HepG2 (cell line): Measurements from ENCODE around the gene CDH1. TPM values are rescaled to one million over a fixed set of nuclear protein-coding genes. Genes with fewer than 3 reads are reported as not detected.

Source experiments
- FLYWCH1 ChIP-seq: sonication (generic); formaldehyde crosslinking; IDR thresholded peaks from 2 replicates; pipeline ENCODE4 v1.8.1; 2023; ENCODE audit warnings: mild to moderate bottlenecking, missing genetic modification reagents
- FOXP1 ChIP-seq, 2 experiments: fragments of 450-650 bp in 1 of 2; IDR thresholded peaks; 2 replicates each; pipeline ENCODE4 v1.6.1; 2017 to 2018; ENCODE audit warnings: antibody characterized with exemption in 1 of 2
- HDAC6 ChIP-seq: fragments of 200-600 bp; sonication (generic); IDR thresholded peaks from 2 replicates; pipeline ENCODE4 v1.7.0; 2017; ENCODE audit warnings: mild to moderate bottlenecking, antibody characterized with exemption, low read length, low read depth
- HNRNPH1 ChIP-seq: fragments of 200-400 bp; formaldehyde crosslinking; optimal IDR thresholded peaks from 2 replicates; pipeline ENCODE3; 2017; ENCODE audit warnings: mild to moderate bottlenecking, low read depth, low read length
- MTA1 ChIP-seq: sonication (generic); formaldehyde crosslinking; IDR thresholded peaks from 2 replicates; pipeline ENCODE4 v1.4.0; 2020; ENCODE audit warnings: missing genetic modification reagents, mild to moderate bottlenecking, borderline replicate concordance
- MTF1 ChIP-seq: sonication (generic); formaldehyde crosslinking; IDR thresholded peaks from 2 replicates; pipeline ENCODE4 v1.5.0; 2020; ENCODE audit warnings: missing genetic modification reagents
- PITX1 ChIP-seq: sonication (generic); formaldehyde crosslinking; IDR thresholded peaks from 2 replicates; pipeline ENCODE4 v1.5.1; 2020; ENCODE audit warnings: mild to moderate bottlenecking, missing genetic modification reagents
- SPEN ChIP-seq: sonication (generic); formaldehyde crosslinking; IDR thresholded peaks from 2 replicates; pipeline ENCODE4 v1.5.1; 2020; ENCODE audit warnings: low read depth, mild to moderate bottlenecking, missing genetic modification reagents
- SUZ12 ChIP-seq: fragments of 150-350 bp; IDR thresholded peaks from 2 replicates; pipeline ENCODE4 v1.6.1; 2014; ENCODE audit warnings: low read depth, low read length
- ZKSCAN1 ChIP-seq: fragments of 150-350 bp; IDR thresholded peaks from 2 replicates; pipeline ENCODE4 v1.6.1; 2014; ENCODE audit warnings: low read length
- ZNF136 ChIP-seq: sonication (generic); formaldehyde crosslinking; IDR thresholded peaks from 2 replicates; pipeline ENCODE4 v1.8.1; 2022; ENCODE audit warnings: low read depth, mild to moderate bottlenecking, moderate library complexity, missing genetic modification reagents
- ZNF24 ChIP-seq: fragments of 450-650 bp; IDR thresholded peaks from 2 replicates; pipeline ENCODE4 v1.6.1; 2017; ENCODE audit warnings: antibody characterized with exemption, mild to moderate bottlenecking
- ZNF432 ChIP-seq: sonication (generic); formaldehyde crosslinking; IDR thresholded peaks from 2 replicates; pipeline ENCODE4 v1.5.0; 2020; ENCODE audit warnings: missing genetic modification reagents, mild to moderate bottlenecking, borderline replicate concordance
- ZSCAN25 ChIP-seq: sonication (generic); formaldehyde crosslinking; IDR thresholded peaks from 2 replicates; pipeline ENCODE4 v1.8.0; 2022; ENCODE audit warnings: mild to moderate bottlenecking, missing genetic modification reagents
- polyA plus RNA-seq, 8 experiments: library from polyadenylated mRNA; depleted of rRNA in 3 of 8; stranded (reverse) in 7 of 8; unstranded in 1 of 8; fragments of >200 nt; fragmentation: Illumina TruSeq in 4 of 8; extraction: Trizol in 4 of 8; gene quantifications; 2 replicates each; pipeline versions ENCODE4 v1.2.1 to v1.2.3, GENCODE V29; 2011 to 2016; ENCODE audit warnings: low read depth in 4 of 8, missing spikeins in 1 of 8, mixed read lengths in 1 of 8; ENCODE audit not compliant: insufficient read depth in 1 of 8
- total RNA-seq, 5 experiments: library from RNA; depleted of rRNA; stranded (reverse); fragments of >200 nt; fragmentation: Illumina TruSeq; extraction: Trizol; gene quantifications; 2 replicates each; pipeline ENCODE4 v1.2.3, GENCODE V29; 2016; ENCODE audit warnings: low read depth in 1 of 5
- TF ChIP-seq, protein P1 (sequence below): sonication (generic); formaldehyde crosslinking; IDR thresholded peaks from 2 replicates; pipeline ENCODE4 v1.4.0; 2020; ENCODE audit warnings: missing genetic modification reagents
- TF ChIP-seq, protein P2 (sequence below): sonication (generic); formaldehyde crosslinking; IDR thresholded peaks from 2 replicates; pipeline ENCODE4 v1.4.0; 2020; ENCODE audit warnings: missing genetic modification reagents
- TF ChIP-seq, protein P3 (sequence below): sonication (generic); formaldehyde crosslinking; IDR thresholded peaks from 2 replicates; pipeline ENCODE4 v1.5.0; 2020; ENCODE audit warnings: mild to moderate bottlenecking, missing genetic modification reagents, moderate library complexity
- TF ChIP-seq, protein P4 (sequence below): sonication (generic); formaldehyde crosslinking; IDR thresholded peaks from 2 replicates; pipeline ENCODE4 v1.5.1; 2020; ENCODE audit warnings: missing genetic modification reagents, mild to moderate bottlenecking, borderline replicate concordance

CDH1 gene
- total and polyA plus RNA-seq, 2 of the 13 experiments (the other 11 are each of a cell fraction or from before 2014, with no cell fraction given), result 0.95 to 9.8 TPM

DNA sequence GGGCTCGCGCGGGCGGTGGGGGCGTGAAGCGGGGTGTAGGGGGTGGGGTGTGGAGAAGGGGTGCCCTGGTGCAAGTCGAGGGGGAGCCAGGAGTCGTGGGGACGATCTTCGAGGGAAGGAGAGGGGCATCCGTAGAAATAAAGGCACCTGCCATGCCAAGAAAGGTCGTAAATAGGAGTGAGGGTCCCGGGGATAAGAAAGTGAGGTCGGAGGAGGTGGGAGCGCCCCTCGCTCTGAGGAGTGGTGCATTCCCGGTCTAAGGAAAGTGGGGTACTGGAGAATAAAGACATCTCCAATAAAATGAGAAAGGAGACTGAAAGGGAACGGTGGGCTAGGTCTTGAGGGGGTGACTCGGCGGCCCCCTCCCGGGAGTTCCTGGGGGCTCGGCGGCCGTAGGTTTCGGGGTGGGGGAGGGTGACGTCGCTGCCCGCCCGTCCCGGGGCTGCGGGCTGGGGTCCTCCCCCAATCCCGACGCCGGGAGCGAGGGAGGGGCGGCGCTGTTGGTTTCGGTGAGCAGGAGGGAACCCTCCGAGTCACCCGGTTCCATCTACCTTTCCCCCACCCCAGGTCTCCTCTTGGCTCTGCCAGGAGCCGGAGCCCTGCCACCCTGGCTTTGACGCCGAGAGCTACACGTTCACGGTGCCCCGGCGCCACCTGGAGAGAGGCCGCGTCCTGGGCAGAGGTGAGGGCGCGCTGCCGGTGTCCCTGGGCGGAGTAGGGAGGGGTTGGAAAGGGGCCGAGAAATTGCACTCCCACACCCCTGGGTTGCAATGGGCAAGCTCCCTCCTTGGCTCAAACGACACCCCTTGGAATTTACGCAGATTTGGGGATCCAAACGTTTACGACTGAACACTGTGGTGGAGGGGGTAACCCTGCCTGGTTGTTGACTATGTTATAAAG lies 888 bp downstream of the CDH1 start (continued):
- TF ChIP-seq, protein P1, sequence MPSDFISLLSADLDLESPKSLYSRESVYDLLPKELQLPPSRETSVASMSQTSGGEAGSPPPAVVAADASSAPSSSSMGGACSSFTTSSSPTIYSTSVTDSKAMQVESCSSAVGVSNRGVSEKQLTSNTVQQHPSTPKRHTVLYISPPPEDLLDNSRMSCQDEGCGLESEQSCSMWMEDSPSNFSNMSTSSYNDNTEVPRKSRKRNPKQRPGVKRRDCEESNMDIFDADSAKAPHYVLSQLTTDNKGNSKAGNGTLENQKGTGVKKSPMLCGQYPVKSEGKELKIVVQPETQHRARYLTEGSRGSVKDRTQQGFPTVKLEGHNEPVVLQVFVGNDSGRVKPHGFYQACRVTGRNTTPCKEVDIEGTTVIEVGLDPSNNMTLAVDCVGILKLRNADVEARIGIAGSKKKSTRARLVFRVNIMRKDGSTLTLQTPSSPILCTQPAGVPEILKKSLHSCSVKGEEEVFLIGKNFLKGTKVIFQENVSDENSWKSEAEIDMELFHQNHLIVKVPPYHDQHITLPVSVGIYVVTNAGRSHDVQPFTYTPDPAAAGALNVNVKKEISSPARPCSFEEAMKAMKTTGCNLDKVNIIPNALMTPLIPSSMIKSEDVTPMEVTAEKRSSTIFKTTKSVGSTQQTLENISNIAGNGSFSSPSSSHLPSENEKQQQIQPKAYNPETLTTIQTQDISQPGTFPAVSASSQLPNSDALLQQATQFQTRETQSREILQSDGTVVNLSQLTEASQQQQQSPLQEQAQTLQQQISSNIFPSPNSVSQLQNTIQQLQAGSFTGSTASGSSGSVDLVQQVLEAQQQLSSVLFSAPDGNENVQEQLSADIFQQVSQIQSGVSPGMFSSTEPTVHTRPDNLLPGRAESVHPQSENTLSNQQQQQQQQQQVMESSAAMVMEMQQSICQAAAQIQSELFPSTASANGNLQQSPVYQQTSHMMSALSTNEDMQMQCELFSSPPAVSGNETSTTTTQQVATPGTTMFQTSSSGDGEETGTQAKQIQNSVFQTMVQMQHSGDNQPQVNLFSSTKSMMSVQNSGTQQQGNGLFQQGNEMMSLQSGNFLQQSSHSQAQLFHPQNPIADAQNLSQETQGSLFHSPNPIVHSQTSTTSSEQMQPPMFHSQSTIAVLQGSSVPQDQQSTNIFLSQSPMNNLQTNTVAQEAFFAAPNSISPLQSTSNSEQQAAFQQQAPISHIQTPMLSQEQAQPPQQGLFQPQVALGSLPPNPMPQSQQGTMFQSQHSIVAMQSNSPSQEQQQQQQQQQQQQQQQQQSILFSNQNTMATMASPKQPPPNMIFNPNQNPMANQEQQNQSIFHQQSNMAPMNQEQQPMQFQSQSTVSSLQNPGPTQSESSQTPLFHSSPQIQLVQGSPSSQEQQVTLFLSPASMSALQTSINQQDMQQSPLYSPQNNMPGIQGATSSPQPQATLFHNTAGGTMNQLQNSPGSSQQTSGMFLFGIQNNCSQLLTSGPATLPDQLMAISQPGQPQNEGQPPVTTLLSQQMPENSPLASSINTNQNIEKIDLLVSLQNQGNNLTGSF (CRISPR knock-in tag), result no peak
- TF ChIP-seq FLYWCH1 (CRISPR knock-in tag) (no peak), SPEN (CRISPR knock-in tag) (peak; percentile 54; the same call in 1 of the 2 replicates), ZNF24 (no peak), ZNF136 (CRISPR knock-in tag) (no peak; the same call in 1 of the 2 replicates), FOXP1 (IDR thresholded peaks at IDR 0.05) (no peak), FOXP1 (CRISPR knock-in tag; IDR thresholded peaks at IDR 0.05) (no peak), ZKSCAN1 (no peak), MTF1 (CRISPR knock-in tag) (no peak), ZSCAN25 (CRISPR knock-in tag) (peak; percentile 93), HDAC6 (no peak), MTA1 (peak; percentile 66; the same call in 1 of the 2 replicates), HNRNPH1 (no peak), ZNF432 (CRISPR knock-in tag) (no peak), SUZ12 (no peak), PITX1 (CRISPR knock-in tag) (peak; percentile 25; the same call in 1 of the 2 replicates)
- TF ChIP-seq, protein P2, sequence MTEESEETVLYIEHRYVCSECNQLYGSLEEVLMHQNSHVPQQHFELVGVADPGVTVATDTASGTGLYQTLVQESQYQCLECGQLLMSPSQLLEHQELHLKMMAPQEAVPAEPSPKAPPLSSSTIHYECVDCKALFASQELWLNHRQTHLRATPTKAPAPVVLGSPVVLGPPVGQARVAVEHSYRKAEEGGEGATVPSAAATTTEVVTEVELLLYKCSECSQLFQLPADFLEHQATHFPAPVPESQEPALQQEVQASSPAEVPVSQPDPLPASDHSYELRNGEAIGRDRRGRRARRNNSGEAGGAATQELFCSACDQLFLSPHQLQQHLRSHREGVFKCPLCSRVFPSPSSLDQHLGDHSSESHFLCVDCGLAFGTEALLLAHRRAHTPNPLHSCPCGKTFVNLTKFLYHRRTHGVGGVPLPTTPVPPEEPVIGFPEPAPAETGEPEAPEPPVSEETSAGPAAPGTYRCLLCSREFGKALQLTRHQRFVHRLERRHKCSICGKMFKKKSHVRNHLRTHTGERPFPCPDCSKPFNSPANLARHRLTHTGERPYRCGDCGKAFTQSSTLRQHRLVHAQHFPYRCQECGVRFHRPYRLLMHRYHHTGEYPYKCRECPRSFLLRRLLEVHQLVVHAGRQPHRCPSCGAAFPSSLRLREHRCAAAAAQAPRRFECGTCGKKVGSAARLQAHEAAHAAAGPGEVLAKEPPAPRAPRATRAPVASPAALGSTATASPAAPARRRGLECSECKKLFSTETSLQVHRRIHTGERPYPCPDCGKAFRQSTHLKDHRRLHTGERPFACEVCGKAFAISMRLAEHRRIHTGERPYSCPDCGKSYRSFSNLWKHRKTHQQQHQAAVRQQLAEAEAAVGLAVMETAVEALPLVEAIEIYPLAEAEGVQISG (CRISPR knock-in tag), result peak; percentile 48; the same call in 1 of the 2 replicates
- TF ChIP-seq, protein P3, sequence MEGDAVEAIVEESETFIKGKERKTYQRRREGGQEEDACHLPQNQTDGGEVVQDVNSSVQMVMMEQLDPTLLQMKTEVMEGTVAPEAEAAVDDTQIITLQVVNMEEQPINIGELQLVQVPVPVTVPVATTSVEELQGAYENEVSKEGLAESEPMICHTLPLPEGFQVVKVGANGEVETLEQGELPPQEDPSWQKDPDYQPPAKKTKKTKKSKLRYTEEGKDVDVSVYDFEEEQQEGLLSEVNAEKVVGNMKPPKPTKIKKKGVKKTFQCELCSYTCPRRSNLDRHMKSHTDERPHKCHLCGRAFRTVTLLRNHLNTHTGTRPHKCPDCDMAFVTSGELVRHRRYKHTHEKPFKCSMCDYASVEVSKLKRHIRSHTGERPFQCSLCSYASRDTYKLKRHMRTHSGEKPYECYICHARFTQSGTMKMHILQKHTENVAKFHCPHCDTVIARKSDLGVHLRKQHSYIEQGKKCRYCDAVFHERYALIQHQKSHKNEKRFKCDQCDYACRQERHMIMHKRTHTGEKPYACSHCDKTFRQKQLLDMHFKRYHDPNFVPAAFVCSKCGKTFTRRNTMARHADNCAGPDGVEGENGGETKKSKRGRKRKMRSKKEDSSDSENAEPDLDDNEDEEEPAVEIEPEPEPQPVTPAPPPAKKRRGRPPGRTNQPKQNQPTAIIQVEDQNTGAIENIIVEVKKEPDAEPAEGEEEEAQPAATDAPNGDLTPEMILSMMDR (CRISPR knock-in tag), result peak; percentile 84
- TF ChIP-seq, protein P4, sequence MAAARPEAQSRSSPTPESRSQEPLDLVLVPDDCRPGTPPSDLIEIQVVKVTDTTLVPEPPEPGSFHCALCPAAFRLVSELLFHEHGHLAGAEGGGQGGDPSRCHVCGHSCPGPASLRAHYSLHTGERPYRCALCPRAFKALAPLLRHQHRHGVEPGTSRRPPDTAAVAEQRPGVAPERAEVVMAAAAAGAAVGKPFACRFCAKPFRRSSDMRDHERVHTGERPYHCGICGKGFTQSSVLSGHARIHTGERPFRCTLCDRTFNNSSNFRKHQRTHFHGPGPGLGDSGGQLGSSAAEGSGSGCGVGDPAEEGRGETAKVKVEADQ, result 0 out of 2 replicates have a peak, but pooled peaks have one; percentile 74
